22Rv1 (cell line): ENCODE measurements around the gene DPF3.

ENCODE experiments used
- CTCF ChIP-seq: fragments of 450-650 bp; IDR thresholded peaks from 2 replicates; pipeline ENCODE4 v1.5.1; 2017; ENCODE audit warnings: mild to moderate bottlenecking
- ZFX ChIP-seq: fragments of 450-650 bp; IDR thresholded peaks from 2 replicates; pipeline ENCODE4 v1.6.1; 2017; ENCODE audit warnings: antibody characterized with exemption, borderline replicate concordance

- TF ChIP-seq CTCF (no peak), ZFX (no peak)
Observed at GRCh38 chr14:72787841-72788240, 106.1 kb downstream of the DPF3 start.
